Ureter (tissue), 1 donor: ENCODE results near the gene RPS13. TPM values are rescaled to one million over a fixed set of nuclear protein-coding genes. Genes with fewer than 3 reads are reported as not detected.
"Not testable (repeated sequence)": the region's sequence is repeated elsewhere in the genome, so short reads cannot be mapped to it uniquely, and the experiment has no call there.

Experiments used
- DNase-seq: peaks from one replicate; pipeline ENCODE4 v3.0.0-alpha.2; 2020; ENCODE audit warnings: low spot score
- total RNA-seq: library from RNA; stranded (reverse); gene quantifications from one replicate; pipeline ENCODE4 v1.2.4, GENCODE V29; 2023
- donor health status: DM: yes; HTN: yes; CAD: no.

RPS13 gene
- total RNA-seq, result 1,165 TPM

DNA sequence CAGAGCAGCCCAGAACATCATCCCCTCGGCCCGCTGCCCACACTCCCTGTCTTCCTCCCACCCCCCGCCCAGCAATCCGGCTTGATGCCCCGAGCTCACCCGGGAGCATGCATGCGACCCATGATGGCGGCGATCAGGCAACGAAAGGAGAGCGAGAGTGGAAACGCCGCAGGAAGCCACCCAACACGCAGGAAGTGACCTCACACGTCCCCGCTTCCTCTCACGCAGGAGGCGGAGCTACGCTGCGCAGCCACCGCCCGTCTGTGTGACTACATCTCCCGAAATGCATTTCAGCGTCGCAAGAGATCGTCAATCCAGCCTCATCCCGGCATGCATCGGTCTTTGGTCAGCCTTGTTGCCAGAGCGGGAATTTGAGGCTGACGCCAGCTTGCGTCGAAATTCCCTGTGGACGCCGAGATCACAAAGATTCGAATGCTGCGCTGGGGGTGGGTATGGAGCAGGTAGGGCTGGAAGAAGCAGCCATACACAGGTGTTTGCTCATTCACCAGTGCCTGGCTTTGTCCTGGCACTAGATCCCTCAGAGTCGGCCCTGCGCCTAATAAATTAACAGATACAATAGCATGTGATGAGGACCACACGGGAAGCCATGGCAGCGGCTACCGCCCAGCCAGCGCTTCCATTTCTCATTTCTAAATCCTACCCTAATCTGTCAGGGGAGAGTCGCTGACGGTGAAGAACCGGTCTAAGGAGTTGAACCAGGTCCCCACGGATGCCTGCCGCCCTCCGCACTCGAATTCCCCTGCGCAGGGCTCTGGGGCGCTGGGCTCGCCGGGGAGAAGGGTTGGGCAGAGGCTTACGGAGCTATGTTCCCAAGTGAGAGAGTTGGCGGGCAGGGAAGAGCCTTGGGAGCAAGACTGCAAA lies at the start of gene RPS13:
TSS of gene RPS13 (minus strand) at position 148 of the 882 bp plus-strand sequence. CDS start at position 122, 26 bp downstream.
- peak; percentile 98 for DNase-seq

DNA sequence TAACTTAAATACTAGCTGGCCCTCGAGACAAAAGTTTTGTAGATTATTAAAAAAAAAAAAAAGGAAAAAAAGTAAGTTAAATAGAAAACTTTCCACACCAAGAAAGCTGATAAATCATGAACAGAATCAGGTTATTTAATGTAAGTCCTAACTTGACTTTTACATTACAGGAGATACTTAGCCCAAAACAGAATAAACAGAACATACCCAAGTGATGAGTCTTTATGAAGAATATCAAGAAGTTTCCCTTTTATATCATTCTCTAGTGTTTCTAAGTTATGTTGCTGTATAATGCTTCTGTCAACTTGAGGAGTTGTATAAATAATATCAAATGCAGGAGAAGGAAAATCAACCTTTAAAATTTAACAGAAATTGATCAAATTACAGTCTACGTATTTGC lies 44.5 kb upstream of the RPS13 start:
- no peak for DNase-seq

DNA sequence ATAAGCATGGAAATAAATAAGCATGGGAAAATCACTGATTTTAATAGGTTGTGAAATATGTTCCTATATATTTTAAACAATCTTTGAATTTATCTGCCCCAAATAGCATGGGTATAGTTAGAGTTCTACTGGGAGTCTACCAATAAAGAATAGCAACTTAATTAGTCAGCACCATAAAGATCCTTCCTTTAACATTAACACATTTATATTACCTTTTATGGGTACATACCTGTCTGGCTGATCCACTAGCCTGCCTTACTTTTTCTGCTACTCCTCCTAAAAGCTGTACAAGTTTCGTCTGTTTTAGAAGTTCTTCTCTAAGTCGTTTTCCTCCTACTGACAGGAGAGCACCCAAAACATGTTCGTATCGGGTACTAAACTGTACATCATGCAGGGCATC lies 39.8 kb upstream of the RPS13 start:
- DNase-seq, result no peak

DNA sequence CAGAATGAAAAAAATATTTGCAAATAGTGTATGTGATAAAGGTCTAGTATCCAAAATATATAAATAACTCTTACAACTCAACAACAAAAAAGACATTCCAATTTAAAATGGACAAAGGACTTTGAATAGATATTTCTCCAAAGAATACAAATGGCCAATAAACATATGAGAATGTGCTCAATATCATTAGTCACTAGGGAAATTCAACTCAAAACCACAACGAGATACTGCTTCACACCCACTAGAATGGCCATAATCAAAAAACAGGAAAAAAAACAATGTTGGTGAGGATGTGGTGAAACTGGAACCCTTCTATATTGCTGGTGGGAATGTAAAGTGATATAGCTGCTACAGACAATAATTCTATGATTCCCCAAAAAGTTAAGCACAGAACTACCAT lies 38.6 kb upstream of the RPS13 start:
- DNase-seq, result no peak

DNA sequence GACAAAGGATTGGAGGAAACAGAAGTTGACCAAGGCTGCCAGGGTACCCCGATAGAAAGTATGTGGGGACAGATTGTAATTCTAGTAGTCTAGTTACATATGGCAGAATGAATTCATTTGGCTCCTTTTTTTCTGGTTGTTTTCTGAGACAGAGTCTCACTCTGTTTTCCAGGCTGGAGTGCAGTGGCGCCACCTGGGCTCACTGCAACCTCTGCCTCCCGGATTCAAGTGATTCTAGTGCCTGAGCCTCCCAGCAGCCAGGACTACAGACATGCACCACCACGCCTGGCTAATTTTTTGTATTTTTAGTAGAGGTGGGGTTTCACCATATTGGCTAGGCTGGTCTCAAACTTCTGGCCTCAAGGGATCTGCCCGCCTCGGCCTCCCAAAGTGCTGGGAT lies 30.3 kb upstream of the RPS13 start:
- not testable (repeated sequence) for DNase-seq

DNA sequence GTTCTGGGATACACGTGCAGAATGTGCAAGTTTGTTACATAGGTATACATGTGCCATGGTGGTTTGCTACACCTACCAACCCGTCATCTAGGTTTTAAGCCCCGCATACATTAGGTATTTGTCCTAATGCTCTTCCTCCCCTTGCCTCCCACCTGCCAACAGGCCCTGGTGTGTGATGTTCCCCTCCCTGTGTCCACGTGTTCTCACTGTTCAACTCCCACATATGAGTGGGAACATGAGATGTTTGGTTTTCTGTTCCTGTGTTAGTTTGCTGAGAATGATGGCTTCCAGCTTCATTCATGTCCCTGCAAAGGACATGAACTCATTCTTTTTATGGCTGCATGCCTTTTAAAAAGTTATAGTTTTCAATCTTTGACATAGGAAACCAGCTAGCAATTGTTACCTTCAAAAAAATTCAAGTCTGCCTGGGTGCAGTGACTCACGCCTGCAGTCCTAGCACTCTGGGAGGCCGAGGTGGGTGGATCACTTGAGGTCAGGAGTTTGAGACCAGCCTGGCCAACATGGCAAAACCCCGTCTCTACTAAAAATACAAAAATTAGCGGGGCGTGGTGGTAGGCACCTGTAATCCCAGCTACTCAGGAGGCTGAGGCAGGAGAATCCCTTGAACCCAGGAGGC lies 28.1 kb upstream of the RPS13 start:
- DNase-seq, result not testable (repeated sequence)

DNA sequence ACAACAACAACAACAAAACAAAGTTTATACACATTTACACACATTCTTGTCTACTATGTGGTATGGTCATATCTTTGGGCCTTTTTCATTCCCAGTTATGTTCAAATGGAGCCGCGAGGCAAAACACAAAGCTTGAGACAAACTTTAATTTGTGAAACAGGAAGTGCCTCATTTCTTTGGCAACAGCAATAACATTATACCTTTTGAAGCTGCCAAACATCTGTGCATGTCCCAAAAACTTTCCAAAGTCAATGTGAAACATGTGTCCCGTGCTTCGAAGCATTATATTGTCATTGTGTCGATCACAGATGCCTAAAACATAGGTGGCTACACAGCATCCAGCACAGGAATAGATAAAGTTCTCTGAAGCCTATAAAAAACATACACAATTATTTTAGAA lies 25.0 kb upstream of the RPS13 start:
- DNase-seq, result no peak

DNA sequence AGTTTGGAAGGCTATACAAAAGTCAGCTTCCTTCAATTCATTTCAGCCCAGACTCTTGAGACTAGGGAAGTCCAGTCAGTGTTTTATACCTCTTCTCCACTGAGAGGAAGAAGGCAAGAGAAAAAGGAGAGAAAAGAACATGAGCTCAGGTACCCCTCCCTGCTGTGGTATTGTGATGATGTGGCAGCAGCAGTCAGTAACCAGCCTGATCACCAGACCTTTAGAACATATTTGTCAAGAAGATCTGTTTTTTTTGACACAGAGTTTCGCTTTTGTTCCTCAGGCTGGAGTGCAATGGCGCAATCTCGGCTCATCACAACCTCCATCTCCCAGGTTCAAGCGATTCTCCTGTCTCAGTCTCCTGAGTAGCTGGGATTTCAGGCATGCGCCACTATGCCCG lies 21.2 kb upstream of the RPS13 start:
- DNase-seq, result no peak

DNA sequence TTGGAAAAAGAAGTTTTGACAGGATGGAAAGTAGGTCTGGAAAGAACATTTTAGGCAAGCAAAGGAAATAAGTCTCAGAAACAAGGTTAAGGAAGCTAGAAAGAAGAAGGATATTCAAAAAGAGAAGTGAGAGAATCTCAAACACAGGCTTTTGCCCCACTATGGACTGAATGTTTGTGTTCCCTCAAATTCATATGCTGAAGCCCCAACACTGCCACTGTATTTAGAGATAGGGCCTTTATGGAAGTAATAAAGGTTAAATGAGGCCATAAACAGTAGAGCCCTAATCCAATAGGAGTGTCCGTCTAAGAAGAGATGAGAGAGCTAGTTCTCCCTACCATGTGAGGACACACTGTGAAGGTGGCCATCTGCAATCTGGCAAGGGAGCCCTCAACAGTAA lies 20.6 kb upstream of the RPS13 start:
- no peak for DNase-seq

DNA sequence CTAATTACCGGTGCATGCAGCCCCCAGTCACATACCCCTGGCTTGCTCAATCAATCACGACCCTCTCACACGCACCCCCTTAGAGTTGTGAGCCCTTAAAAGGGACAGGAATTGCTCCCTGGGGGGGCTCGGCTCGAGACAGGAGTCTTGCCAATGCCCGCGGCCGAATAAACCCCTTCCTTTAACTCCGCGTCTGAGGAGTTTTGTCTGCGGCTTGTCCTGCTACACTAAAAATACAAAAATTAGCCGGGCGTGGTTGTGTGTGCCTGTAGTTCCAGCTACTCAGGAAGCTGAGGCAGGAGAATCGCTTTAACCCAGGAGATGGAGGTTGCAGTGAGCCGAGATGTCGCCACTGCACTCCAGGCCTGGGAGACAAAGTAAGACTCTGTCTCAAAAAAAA lies 8.5 kb upstream of the RPS13 start:
- DNase-seq, result not testable (repeated sequence)

DNA sequence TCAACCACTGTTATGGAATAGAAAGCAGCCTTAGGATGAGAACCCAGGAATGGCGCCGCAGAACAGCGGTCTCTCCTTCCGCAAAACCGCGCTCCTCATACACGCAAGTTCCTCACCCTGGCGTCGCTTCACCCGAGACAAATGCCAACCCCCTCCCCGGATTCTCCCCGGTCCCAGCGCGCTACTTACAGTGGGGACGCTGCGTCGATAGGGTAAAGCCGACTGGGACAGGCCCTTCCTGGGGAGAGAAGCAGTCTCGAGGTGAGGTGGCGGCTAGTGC lies 287 bp downstream of the RPS13 start:
- no peak for DNase-seq

DNA sequence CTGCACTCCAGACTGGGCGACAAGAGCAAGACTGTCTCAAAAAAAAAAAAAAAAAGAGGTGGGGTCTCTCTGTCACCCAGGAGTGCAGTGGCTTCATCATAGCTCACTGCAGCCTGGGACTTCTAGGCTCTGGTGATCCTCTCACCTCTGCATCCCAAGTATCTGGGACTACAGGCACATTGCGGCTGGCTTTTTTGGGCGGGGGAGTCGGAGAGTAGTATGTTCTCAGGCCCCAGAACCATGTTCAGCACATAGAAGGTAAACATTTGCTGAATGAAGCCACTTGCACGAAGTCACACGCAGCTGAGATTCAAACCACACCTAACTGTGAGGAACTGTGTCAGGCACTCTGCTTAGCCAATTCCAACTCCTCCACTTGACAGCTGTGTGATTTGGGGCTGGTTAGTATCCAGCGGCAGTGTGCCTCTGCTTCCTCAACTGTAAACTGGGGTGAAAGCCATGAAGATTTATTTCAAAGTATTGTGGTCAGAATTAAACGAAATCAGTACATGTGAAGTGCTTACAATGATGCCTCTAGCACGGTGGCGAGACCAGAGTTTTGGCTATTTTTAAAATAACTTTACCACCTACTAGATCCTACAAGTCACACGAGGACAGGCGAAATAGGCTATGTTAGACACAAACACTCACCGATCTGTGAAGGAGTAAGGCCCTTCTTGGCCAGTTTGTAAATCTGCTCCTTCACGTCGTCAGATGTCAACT lies 789 bp downstream of the RPS13 start:
- no peak for DNase-seq

DNA sequence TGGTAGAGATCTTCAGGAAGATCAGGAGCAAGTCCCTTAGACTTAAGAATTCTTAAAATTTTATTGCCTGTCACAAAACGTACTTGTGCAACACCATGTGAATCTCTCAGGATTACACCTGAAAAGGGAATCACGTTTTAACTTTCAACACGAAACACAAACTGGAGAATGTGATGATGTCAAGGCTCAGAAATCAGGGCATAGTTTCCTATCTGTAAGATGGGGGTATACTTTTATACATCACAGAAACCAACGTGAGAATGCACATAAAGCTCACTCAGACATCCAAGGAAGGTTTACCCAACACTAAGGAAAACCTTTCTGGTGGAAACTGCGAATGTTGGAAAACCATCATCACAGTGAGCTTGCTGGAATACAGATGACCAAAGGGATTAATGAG lies 2.0 kb downstream of the RPS13 start:
- no peak for DNase-seq

DNA sequence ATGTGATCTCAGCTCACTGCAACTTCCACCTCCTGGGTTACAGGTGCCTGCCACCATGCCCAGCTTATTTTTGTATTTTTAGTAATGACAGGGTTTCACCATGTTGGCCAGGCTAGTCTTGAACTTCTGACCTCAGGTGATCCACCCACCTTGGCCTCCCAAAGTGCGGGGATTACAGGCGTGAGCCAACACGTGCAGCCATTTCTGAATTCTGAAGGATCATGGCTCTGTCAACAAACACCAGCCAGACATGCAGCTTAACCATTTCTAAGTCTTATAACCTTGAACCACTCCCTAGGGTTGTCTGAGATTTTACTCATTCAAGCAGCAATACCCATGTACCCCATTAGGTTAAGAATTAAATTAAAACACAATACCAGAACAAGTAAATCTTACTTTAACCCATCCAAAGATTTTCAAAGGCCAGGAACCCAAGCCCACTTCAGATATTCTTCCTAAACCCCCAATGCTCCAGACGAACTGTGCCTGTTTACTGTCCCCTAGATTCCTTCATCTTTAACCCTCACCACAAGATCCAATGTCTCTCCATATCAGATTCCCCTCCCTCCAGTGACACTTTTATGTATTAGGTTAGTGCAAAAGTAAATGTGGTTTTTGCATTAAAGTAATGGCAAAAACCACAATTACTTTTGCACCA lies 4.0 kb downstream of the RPS13 start:
- no peak for DNase-seq

DNA sequence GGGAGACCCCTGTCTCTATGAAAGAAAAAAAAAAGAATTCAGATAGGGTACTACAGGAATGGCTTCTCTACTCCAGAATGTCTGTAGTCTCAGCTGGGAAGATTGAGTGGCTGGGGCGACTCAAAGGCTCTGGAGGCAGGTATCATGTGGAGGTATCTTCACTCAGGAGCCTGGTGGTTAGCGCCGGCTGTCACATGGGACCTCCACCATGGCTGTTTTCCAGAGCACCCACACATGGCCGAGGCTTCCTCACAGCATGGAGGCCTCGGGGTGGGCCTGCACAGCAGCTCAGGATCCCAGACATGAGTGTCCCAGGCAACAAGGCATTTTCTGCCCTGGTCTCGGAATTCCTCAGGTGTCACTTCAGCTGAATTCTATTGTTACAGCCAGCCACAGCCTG lies 10.1 kb downstream of the RPS13 start:
- DNase-seq, result no peak

DNA sequence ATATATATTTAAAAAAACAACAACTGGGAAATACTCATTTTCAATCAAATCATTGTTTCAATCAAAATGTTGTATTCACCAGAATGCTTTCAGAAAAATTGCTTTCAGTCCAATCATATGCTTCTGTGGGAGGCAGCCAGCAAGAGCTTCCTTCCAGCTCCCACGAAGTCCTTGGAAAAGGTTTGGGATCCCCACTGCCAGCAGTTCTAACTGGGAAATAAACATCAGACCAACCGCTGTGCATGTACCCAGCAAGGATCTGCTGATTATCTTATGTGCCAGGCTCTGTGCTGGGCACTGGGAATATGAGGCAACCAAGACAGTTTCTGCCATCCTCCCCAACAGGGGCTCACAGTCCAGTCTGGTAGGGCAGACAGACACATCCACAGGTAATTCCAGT lies 10.8 kb downstream of the RPS13 start:
- DNase-seq, result no peak

DNA sequence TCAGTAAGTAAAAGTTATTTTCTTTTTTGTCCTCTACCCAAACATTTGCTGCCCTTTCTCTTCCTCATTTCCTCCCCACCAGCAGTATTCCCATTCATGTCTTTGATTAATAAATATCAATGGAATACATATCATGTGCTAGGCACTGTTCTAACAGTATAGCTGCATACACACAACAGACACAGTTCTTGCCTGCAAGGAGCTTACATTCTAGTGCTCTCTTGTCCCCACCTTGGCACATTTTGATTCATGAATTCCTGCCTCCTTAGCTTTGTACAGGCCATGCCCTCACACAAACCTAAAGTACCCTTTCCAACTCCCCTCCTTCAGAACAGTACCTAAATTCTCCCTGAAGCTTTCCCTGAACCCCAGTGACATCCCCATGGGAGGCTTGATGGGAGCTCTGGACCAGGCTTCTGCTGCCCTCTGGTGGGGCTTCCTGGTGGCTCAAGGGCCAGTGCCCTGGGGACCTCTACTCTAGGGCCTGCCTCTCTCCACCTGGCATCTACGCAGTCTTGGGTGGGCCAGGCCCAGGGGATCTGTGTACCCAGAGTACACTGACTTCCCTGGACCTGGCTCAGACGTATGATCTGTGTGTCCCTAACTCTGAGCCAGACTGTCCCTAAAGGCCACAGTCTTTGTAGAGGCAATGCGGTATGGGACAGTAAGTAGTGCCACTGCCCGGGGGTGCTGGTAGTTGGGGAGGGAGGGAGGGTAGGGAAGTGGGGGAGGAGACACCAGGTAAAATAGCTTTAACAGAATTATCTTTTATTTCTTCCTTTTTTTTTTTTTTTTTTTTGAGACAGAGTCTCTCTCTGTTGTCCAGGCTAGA lies 14.1 kb downstream of the RPS13 start:
- DNase-seq, result peak; percentile 54

DNA sequence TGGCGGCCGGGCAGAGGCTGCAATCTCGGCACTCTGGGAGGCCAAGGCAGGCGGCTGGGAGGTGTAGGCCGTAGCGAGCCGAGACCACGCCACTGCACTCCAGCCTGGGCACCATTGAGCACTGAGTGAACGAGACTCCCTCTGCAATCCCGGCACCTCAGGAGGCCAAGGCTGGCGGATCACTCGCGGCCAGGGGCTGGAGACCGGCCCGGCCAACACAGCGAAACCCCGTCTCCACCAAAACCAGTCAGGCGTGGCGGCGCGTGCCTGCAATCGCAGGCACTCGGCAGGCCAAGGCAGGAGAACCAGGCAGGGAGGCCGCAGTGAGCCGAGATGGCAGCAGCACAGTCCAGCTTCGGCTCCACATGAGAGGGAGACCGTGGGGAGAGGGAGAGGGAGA lies 26.3 kb downstream of the RPS13 start:
- DNase-seq, result not testable (repeated sequence)

DNA sequence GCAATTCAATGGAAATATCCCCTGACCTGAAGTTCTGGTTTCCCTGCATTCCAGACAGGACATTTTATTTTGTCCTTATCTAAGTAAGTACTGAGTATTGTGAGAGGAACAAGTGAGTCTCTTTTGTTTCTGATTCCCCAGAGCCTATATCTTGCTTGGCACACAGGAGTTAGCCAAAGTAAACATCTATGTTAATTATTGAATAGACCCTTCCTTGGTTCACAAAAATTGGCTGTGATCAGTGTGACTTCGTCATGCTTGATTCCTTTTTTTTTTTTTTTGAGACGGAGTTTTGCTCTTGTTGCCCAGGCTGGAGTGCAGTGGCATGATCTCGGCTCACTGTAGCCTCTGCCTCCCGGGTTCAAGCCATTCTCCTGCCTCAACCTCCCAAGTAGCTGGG lies 29.0 kb downstream of the RPS13 start:
- not testable (repeated sequence) for DNase-seq

DNA sequence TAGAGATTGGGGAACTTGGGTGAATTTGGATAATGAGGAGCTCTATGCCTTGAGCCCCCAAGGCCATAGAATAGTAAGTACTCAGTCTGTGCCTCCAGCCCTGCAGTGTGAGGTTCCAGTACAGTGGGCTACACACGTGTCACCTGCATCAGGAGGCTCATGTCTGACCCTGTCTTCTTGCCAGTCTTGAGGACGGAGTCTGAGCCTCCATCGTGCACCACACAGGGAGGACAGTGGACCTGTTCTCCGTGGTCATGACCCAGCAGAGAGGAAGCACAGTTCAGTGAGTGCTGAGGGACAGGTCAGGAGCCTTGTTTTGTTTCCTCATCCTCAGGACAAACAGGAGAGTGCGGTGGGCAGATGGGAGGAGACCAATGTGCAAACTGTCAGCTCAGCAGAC lies 30.8 kb downstream of the RPS13 start:
- DNase-seq, result no peak
